ENCODE data around the gene ATXN1.

ATXN1 gene

GRCh38 chr6:16671302-16672289 is 89.7 kb downstream of the ATXN1 start:
- DNase-seq (ENCODE audit: low spot score): no peak

- DNase-seq (ENCODE audit: low spot score): no peak
Observed at GRCh38 chr6:16670617-16671051, 90.6 kb downstream of the ATXN1 start.

- peak; percentile 47 for DNase-seq (ENCODE audit: low spot score)
Observed at GRCh38 chr6:16670183-16670582, 91.1 kb downstream of the ATXN1 start.

DNA sequence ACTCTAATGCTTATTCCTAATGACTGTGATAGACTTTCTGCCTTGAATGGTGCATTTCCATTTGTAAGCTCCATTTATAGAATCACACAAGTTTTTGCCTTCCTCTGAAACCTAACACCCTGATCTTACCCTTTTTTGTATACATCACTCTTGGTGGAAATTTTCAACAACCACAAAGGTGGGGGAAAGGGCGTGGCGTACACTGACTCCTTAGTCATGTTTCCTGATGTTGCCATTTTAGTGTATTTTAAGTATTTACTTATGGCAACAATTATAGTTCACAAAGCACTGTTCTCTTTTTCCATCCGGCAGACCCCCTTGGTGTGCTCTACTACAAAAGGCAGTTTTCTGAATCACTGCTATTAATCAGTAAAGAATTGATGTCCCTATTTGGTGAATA is 92.0 kb downstream of the ATXN1 start:
- DNase-seq (ENCODE audit: low spot score): peak; percentile 29

GRCh38 chr6:16667509-16667908 is 93.8 kb downstream of the ATXN1 start:
- DNase-seq (ENCODE audit: low spot score): no peak

GRCh38 chr6:16665992-16666391 is 95.3 kb downstream of the ATXN1 start:
- no peak for DNase-seq (ENCODE audit: low spot score)

DNA sequence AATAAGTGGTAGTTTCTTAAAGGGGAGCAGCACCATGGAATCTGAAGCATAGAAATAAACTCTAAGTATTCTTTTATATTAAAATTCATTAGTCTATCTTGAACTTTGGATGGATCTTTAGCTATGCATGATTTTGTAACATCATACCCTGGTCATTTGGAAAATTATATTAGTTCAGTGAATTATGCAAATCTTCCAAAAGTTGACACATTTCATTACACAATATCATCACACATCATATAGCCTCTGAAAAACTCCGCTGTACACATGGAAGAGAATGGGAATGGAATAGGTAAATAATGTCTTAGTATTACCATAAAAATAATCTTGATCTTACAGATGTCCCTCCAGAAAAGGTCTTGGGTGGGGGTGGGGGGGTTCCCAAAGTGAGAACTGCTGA is 96.1 kb downstream of the ATXN1 start:
- no peak for DNase-seq (ENCODE audit: low spot score)

GRCh38 chr6:16663901-16664300 is 97.4 kb downstream of the ATXN1 start:
- no peak for DNase-seq (ENCODE audit: low spot score)

DNA sequence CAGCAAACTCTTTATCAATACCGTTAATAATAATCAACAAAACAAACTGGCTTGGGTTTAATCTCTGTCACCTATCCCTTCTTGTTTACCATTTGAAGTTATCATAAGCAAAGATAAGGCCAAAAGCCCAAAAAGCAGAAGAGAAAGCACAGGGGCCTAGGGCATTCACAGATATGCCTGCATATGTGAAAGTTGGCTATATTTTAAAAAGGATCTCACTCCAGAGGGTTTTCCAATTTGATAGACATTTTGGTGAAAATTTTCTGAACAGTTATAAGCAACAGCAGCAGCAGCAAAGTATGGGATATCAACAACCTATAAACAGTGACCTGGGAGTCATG is 101.1 kb downstream of the ATXN1 start:
- DNase-seq (ENCODE audit: low spot score): no peak

GRCh38 chr6:16659466-16660156 is 101.6 kb downstream of the ATXN1 start:
- peak; percentile 50 for DNase-seq (ENCODE audit: low spot score)

GRCh38 chr6:16658348-16659034 is 102.8 kb downstream of the ATXN1 start:
- no peak for DNase-seq (ENCODE audit: low spot score)

DNA sequence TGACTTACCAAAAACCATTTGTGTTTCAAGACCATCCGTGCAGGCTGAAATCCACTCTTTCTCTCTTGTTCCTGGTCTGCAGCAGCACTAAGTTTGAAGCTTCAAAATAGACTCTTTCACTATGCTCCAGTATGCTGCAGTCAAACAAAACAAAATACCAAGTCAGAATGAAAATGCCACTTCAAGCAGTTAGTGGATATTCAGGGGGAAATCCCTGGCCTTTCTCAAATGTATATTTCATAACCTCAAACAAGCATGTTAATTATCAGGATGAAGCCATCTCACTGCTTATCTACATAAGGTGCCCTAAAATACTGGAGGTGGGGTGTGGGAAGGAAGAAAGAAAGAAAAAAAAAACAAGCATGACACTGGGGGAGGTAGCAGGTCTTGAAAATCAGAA is 103.5 kb downstream of the ATXN1 start:
- no peak for DNase-seq (ENCODE audit: low spot score)

- DNase-seq (ENCODE audit: low spot score): peak; percentile 65
Observed at GRCh38 chr6:16656451-16656850, 104.8 kb downstream of the ATXN1 start.

GRCh38 chr6:16654701-16655100 is 106.6 kb downstream of the ATXN1 start:
- no peak for DNase-seq (ENCODE audit: low spot score)

DNA sequence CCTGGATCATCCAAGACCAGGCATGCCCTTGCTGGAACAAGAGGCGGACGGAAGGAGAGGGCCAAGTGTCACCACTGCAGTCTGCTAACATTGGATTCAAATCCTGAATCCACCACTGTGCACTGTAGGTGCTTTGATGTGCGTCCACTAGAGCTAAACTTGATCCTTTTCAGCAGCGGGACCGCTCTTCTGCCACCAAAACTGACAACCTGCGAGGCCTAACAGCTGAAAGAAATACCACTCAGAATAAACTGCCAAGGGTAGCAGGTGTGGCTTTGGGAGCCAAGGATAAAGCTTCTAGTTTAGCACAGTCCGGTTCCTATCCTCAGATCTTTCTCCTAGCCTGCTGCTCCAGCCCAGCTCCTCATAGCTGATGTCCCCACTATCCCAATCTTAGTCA is 108.0 kb downstream of the ATXN1 start:
- no peak for DNase-seq (ENCODE audit: low spot score)

GRCh38 chr6:16651871-16652270 is 109.4 kb downstream of the ATXN1 start:
- peak; percentile 69 for DNase-seq (ENCODE audit: low spot score)

DNA sequence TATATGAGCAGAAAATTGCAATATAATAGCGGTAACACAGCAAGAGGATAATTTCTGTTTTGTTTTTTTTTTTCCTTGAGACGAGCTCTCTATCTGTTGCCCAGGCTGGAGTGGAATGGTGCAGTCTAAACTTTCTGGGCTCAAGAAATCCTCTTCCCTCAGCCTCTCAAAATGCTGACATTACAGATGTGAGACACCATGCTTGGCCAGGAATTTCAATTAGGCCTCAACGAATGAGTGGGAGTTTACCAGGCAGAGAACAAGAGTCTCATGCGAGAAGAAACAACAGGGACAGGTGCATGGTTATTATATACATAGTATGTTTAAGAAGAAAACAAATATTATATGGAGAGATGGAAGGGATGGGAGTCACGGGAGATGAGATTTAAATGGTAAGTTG is 111.4 kb downstream of the ATXN1 start:
- no peak for DNase-seq (ENCODE audit: low spot score)

DNA sequence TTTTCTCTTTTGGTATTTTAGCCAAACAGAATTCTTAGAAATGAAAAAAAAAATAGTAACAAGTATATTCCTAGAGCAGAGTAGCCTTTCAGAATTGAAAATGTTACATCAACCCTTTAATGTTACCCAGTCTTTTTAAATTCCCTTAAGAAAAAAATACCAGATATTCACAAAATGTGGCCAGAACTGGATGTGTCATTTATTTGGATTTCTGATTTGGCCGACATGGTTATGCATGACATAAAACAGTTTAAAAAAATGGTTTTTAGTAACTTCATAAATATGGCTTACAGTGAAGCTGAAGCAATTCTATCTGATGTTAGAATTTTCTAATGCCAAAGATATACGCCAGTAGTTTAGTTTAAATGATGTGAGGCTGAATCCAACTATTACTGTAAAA is 112.0 kb downstream of the ATXN1 start:
- DNase-seq (ENCODE audit: low spot score): no peak

- DNase-seq (ENCODE audit: low spot score): no peak
Observed at GRCh38 chr6:16648003-16648402, 113.3 kb downstream of the ATXN1 start.

DNA sequence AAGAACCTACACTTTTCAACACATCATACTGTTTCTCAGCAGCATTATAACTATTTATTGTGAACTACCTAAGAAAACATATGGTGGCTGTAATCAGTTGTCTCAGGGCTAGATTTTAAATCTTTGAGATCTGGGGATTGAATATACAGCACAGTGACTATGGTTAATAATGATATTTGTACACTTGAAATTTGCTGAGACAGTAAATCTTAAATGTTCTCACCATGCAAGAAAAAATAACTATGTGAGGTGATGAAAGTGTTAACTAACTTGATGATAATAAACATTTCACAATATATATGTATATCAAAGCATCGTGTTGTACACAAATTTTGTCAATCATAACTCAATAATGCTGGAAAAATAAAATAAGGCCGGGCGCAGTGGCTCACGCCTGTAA is 113.8 kb downstream of the ATXN1 start:
- no peak for DNase-seq (ENCODE audit: low spot score)

GRCh38 chr6:16644540-16645250 is 116.6 kb downstream of the ATXN1 start:
- DNase-seq (ENCODE audit: low spot score): no peak
